Tibial nerve (tissue), 4 donors: ENCODE results near the gene TMEM94. TPM values are rescaled to one million over a fixed set of nuclear protein-coding genes. Genes with fewer than 3 reads are reported as not detected.
A peak's percentile ranks its signal among the peaks of the same experiment; 100 is the strongest.

Source experiments
- DNase-seq, 2 donors: peaks; one replicate each; pipeline ENCODE4 v3.0.0-alpha.2; 2019; ENCODE audit warnings: low spot score in 2 of 2
- H3K27ac ChIP-seq, 4 donors: fragments of 200-600 bp; sonication (generic) in 3 of 4; one replicate each; pipeline ENCODE4 v1.5.1; 2017 to 2019; ENCODE audit warnings: mild to moderate bottlenecking in 1 of 4
- H3K27me3 ChIP-seq, 2 donors: fragments of 200-600 bp; sonication (generic) in 1 of 2; one replicate each; pipeline versions ENCODE4 v1.5.1 to v1.6.0; 2017 to 2019
- H3K36me3 ChIP-seq, 3 donors: fragments of 200-600 bp; sonication (generic); one replicate each; pipeline ENCODE4 v1.5.1; 2018 to 2019
- H3K4me1 ChIP-seq, 4 donors: fragments of 200-600 bp; sonication (generic) in 3 of 4; one replicate each; pipeline ENCODE4 v1.5.1; 2017 to 2019
- H3K4me3 ChIP-seq, 4 donors: fragments of 200-600 bp; sonication (generic) in 3 of 4; one replicate each; pipeline ENCODE4 v1.5.1; 2017 to 2019; ENCODE audit warnings: mild to moderate bottlenecking in 1 of 4, moderate library complexity in 1 of 4
- H3K9me3 ChIP-seq, 4 donors: fragments of 200-600 bp; sonication (generic) in 3 of 4; one replicate each; pipeline ENCODE4 v1.5.1; 2017 to 2019
- EP300 ChIP-seq, 2 donors: sonication (generic); formaldehyde crosslinking; IDR thresholded peaks; one replicate each; pipeline ENCODE4 v1.6.1; 2017; ENCODE audit warnings: antibody characterized with exemption in 2 of 2, mild to moderate bottlenecking in 1 of 2
- POLR2A ChIP-seq, 2 donors: fragments of 450-650 bp; IDR thresholded peaks; one replicate each; pipeline ENCODE4 v1.6.1; 2017; ENCODE audit warnings: antibody characterized with exemption in 2 of 2, mild to moderate bottlenecking in 2 of 2, moderate library complexity in 2 of 2
- WGBS, 2 donors: methylation state at CpG; one replicate each; pipeline ENCODE4 v1.1.5; 2018; 5-methylcytosine and 5-hydroxymethylcytosine counted together
- total RNA-seq, 4 donors: library from RNA; depleted of rRNA; stranded (reverse); fragments of >200 nt; gene quantifications; one replicate each; pipeline ENCODE4 v1.1.0, GENCODE V29; 2016
- TF ChIP-seq, protein P1 (sequence below), 5 experiments: fragments of 200-600 bp in 3 of 5; fragments of 450-650 bp in 2 of 5; sonication (generic) in 3 of 5; IDR thresholded peaks; one replicate each; pipeline ENCODE4 v1.5.1; 2016 to 2019; ENCODE audit warnings: antibody characterized with exemption in 5 of 5, mild to moderate bottlenecking in 3 of 5, moderate library complexity in 2 of 5

The TMEM94 gene
- total RNA-seq, 4 donors from 2014 or later, result 84.3 to 95.1 (median 89.9) TPM

GRCh38 chr17:75412455-75413317, 43.7 kb upstream of the TMEM94 start:
- peak overlapping the region in 2 of 4 donors; percentile 6 to 31 for H3K4me3 ChIP-seq
- H3K36me3 ChIP-seq, result no peaks in the 10 kb centered on the region
- H3K27me3 ChIP-seq, result no peaks in the 10 kb centered on the region
- peaks cover 0 to 9% (median 0%) of the 10 kb centered on the region in 4 donors for H3K4me1 ChIP-seq
- DNase-seq, result peak; percentile 55 to 84
- no peak overlapping the region for H3K27ac ChIP-seq
- no peak for TF ChIP-seq EP300 (IDR thresholded peaks at IDR 0.05)
- TF ChIP-seq, protein P1, sequence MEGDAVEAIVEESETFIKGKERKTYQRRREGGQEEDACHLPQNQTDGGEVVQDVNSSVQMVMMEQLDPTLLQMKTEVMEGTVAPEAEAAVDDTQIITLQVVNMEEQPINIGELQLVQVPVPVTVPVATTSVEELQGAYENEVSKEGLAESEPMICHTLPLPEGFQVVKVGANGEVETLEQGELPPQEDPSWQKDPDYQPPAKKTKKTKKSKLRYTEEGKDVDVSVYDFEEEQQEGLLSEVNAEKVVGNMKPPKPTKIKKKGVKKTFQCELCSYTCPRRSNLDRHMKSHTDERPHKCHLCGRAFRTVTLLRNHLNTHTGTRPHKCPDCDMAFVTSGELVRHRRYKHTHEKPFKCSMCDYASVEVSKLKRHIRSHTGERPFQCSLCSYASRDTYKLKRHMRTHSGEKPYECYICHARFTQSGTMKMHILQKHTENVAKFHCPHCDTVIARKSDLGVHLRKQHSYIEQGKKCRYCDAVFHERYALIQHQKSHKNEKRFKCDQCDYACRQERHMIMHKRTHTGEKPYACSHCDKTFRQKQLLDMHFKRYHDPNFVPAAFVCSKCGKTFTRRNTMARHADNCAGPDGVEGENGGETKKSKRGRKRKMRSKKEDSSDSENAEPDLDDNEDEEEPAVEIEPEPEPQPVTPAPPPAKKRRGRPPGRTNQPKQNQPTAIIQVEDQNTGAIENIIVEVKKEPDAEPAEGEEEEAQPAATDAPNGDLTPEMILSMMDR (IDR thresholded peaks at IDR 0.05), result peak; percentile 47 to 85 (median 76)
- 0 to 2% methylated on average over 8 of the region's 8 CpGs for WGBS, 2 donors
- no peaks in the 10 kb centered on the region for H3K9me3 ChIP-seq

GRCh38 chr17:75414488-75414887, 41.9 kb upstream of the TMEM94 start:
- WGBS, 2 donors, result 88 to 91% methylated on average over 1 of the region's 1 CpG

DNA sequence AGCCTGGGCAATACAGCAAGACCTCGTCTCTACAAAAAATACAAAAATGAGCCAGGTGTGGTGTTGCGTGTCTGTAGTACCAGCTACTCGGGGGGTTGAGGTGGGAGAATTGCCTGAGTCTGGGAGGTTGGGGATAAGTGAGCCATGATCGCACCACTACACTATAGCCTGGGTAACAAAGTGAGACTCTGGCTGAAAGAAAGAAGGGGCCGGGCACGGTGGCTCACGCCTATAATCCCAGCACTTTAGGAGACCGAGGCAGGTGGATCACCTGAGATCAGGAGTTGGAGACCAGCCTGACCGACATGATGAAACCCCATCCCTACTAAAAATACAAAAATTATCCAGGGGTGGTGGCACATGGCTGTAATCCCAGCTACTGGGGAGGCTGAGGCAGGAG, 40.4 kb upstream of the TMEM94 start:
- TF ChIP-seq POLR2A (IDR thresholded peaks at IDR 0.05) (no peak), EP300 (IDR thresholded peaks at IDR 0.05) (no peak)
- TF ChIP-seq, protein P1 (IDR thresholded peaks at IDR 0.05), result no peak
- Histone ChIP-seq H3K4me1 (peaks cover 0 to 9% (median 0%) of the 10 kb centered on the region in 4 donors), H3K27ac (no peak overlapping the region), H3K36me3 (no peaks in the 10 kb centered on the region), H3K9me3 (no peaks in the 10 kb centered on the region), H3K27me3 (no peaks in the 10 kb centered on the region), H3K4me3 (no peak overlapping the region)
- no peak for DNase-seq
- WGBS, 2 donors, result 84 to 88% methylated on average over 9 of the region's 9 CpGs

More at GRCh38 chr17:75414488-75414887, 41.9 kb upstream of the TMEM94 start:
- no peak overlapping the region for H3K27ac ChIP-seq
- no peak for DNase-seq
- no peaks in the 10 kb centered on the region for H3K9me3 ChIP-seq
- H3K4me3 ChIP-seq, result no peak overlapping the region
- TF ChIP-seq, protein P1 (IDR thresholded peaks at IDR 0.05), result no peak
- TF ChIP-seq POLR2A (IDR thresholded peaks at IDR 0.05) (no peak), EP300 (IDR thresholded peaks at IDR 0.05) (no peak)
- peaks cover 0 to 9% (median 0%) of the 10 kb centered on the region in 4 donors for H3K4me1 ChIP-seq
- H3K36me3 ChIP-seq, result no peaks in the 10 kb centered on the region
- H3K27me3 ChIP-seq, result no peaks in the 10 kb centered on the region

DNA sequence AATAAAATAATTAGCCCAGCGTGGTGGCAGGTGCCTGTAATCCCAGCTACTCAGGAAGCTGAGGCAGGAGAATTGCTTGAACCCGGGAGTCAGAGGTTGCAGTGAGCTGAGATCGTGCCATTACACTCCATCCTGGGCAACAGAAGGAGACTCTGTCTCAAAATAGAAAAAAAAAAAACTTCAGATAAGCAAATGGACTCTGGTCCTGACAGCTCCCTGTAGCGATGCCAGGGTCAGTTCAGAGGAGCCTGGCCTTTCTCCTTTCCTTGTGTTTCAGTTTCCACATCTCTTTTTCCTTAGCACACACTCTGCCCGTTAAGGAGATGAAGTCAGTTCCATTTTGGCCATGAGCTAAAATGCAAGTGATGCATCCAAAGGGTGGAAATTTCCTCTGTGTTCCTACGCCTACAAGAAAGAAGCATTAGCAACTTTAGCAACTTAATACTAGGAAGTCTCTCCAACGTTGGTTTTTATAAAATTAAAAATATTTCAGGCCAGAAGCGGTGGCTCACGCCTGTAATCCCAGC, 39.3 kb upstream of the TMEM94 start:
- WGBS, 2 donors, result 52 to 57% methylated on average over 9 of the region's 9 CpGs
- Histone ChIP-seq H3K4me3 (no peak overlapping the region), H3K4me1 (peaks cover 0 to 8% (median 0%) of the 10 kb centered on the region in 4 donors), H3K27ac (no peak overlapping the region), H3K9me3 (no peaks in the 10 kb centered on the region), H3K27me3 (no peaks in the 10 kb centered on the region), H3K36me3 (no peaks in the 10 kb centered on the region)
- no peak for TF ChIP-seq POLR2A (IDR thresholded peaks at IDR 0.05)
- TF ChIP-seq, protein P1 (IDR thresholded peaks at IDR 0.05), result no peak
- no peak for TF ChIP-seq EP300 (IDR thresholded peaks at IDR 0.05)
- no peak for DNase-seq

GRCh38 chr17:75418531-75418930, 37.9 kb upstream of the TMEM94 start:
- no peak for DNase-seq
- no peak overlapping the region for H3K4me3 ChIP-seq
- WGBS, 2 donors, result 62 to 77% methylated on average over 5 of the region's 5 CpGs
- H3K27ac ChIP-seq, result no peak overlapping the region
- H3K27me3 ChIP-seq, result no peaks in the 10 kb centered on the region
- TF ChIP-seq POLR2A (IDR thresholded peaks at IDR 0.05) (no peak), EP300 (IDR thresholded peaks at IDR 0.05) (no peak)
- TF ChIP-seq, protein P1 (IDR thresholded peaks at IDR 0.05), result no peak
- H3K9me3 ChIP-seq, result no peaks in the 10 kb centered on the region
- no peaks in the 10 kb centered on the region for H3K36me3 ChIP-seq
- no peaks in the 10 kb centered on the region for H3K4me1 ChIP-seq
